Activated CD8-positive, alpha-beta memory T cell treated with anti-CD3 and anti-CD28 coated beads, Interleukin-2, amount 10 ng/mL, durations not matched to agents 7 days and 5 days (primary cell): Measurements from ENCODE around the gene APBA2. TPM values are rescaled to one million over a fixed set of nuclear protein-coding genes. Genes with fewer than 3 reads are reported as not detected.

Experiments used
- ATAC-seq: fragments of 150-1000 bp; cut with Tn5 transposase; one replicate; pipeline ENCODE4 v1.10.0; 2021; ENCODE audit warnings: moderate library complexity
- CTCF ChIA-PET: fragments of 350-600 bp; sonication (Branson Sonifier 250); formaldehyde crosslinking; loops from one replicate; lab custom pipeline; 2021; ENCODE audit warnings: antibody characterized with exemption; lab: Charles Lee
- DNase-seq: peaks from one replicate; pipeline ENCODE4 v3.0.0-alpha.2; 2020
- H3K27ac Mint-ChIP-seq: one replicate; pipeline ENCODE4 v1.8.0; 2021; ENCODE audit warnings: mild to moderate bottlenecking, mixed read lengths
- H3K27me3 Mint-ChIP-seq: one replicate; pipeline ENCODE4 v1.8.0; 2021; ENCODE audit warnings: mixed read lengths
- H3K36me3 Mint-ChIP-seq: one replicate; pipeline ENCODE4 v1.8.0; 2021; ENCODE audit warnings: mild to moderate bottlenecking, mixed read lengths
- H3K4me1 Mint-ChIP-seq: one replicate; pipeline ENCODE4 v1.8.0; 2021; ENCODE audit warnings: mixed read lengths
- H3K4me3 Mint-ChIP-seq: one replicate; pipeline ENCODE4 v1.8.0; 2021; ENCODE audit warnings: mild to moderate bottlenecking, moderate library complexity, mixed read lengths
- H3K9me3 Mint-ChIP-seq: one replicate; pipeline ENCODE4 v1.8.0; 2022; ENCODE audit warnings: low read depth, mixed read lengths
- total RNA-seq, 2 experiments: library from RNA; stranded (reverse); gene quantifications; one replicate each; pipeline ENCODE4 v1.2.3, GENCODE V29; 2021

Gene APBA2
- total RNA-seq, 2 experiments from 2014 or later: 2.6 to 7.9 TPM

DNA sequence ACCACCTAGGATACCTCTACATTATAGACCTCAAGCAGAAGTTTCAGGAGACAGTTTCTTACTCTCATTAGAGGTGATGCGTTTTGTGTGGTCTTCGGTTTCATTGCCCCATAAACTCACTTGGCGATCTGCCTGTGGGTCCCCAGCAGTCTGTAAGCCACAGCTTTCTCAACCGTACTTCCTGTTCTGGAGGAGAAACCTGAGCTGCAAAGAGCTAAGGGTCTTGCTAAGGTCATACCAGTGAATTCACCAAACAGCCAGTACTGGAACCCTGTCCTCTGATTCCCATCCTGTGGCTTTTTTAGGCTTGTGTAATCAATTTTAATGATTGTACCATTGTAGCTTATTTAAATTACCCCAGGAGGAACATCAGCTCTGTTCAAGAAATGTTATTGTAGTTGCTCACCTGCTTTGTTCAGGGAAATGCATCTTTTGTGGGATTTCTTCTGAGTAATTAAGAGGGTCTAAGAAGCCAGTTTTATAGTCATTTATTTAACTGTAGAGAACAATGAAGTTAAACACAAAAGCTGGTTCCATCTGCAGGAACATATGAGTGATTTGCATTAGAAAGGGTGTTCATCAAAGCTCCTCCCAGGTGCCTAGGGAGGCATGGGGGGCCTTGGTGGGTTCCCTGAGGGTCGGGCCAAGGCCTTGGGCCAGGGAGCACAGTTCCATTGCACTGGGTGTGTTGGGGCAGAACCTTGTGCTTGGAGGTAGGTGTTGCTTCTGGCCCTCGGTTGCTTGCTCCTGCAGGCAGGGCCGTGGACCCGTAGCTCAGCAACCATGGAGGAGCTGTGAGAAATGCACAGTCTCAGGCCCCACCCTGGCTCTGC lies 69.6 kb downstream of the APBA2 start:
- DNase-seq (peak; percentile 69), ATAC-seq (peak; percentile 72)
- no peak overlapping the region for H3K4me3 Mint-ChIP-seq
- H3K4me1 Mint-ChIP-seq: peaks cover 35% of the 10 kb centered on the region
- H3K27ac Mint-ChIP-seq: peak overlapping the region; percentile 69
- CTCF ChIA-PET: interaction anchor here (1.4 to 2.8 kb wide), 6 partner anchors 13 to 134 kb away, joined by 3 to 18 read pairs (median 9); no protein-coding TSS in a partner anchor
- H3K36me3 Mint-ChIP-seq: peaks cover 1% of the 10 kb centered on the region
- H3K9me3 Mint-ChIP-seq: no peaks in the 10 kb centered on the region
- H3K27me3 Mint-ChIP-seq: peaks cover 22% of the 10 kb centered on the region

DNA sequence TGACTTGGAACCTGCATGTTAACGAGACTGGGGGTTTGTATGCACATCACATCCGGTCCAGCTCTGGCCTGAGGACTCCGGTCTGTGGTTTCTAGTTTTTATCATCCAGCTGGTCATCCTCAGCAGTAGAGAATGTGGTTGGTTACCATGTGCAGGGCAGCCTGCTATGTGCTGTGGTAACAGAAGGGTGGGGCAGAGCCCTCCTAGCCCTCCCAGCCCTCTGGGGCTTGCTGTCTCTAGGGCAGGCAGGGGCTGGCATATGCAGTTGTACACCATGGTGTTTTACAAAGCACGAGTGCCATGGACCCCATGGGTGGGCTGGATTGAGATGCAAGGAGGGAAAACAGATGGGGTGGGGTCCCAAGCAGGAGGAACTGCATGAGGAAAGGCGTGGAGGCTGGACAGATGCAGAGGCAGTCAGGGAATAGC lies 70.2 kb downstream of the APBA2 start:
- Mint-ChIP-seq H3K9me3 (no peaks in the 10 kb centered on the region), H3K36me3 (peaks cover 1% of the 10 kb centered on the region), H3K4me3 (no peak overlapping the region), H3K27ac (peak overlapping the region; percentile 69), H3K27me3 (peaks cover 20% of the 10 kb centered on the region), H3K4me1 (peaks cover 37% of the 10 kb centered on the region)
- CTCF ChIA-PET: interaction anchor here (1.0 to 2.8 kb wide), 7 partner anchors 13 to 146 kb away, joined by 3 to 18 read pairs (median 6); no protein-coding TSS in a partner anchor
- no peak for DNase-seq
- peak; percentile 34 for ATAC-seq

DNA sequence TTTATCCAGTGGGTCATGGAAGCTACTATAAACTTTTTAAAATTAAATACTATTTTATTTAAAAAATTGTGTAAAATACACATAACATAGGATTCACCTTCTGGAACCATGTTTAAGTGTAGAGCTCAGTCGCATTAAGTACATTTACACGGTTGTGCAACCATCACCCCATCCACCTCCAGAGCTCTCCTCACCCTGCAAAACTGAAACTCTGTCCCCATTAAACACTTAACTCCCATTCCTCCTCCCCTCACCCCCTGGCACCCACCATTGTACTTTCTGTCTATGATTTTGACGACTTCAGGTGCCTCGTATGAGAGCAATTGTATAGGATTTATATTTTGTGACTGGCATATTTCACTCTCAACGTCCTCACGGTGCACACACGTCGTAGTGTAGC lies 70.7 kb downstream of the APBA2 start:
- ATAC-seq: no peak

GRCh38 chr15:28957606-28958498 lies 72.1 kb downstream of the APBA2 start:
- peaks cover 45% of the 10 kb centered on the region for H3K4me1 Mint-ChIP-seq
- no peak for DNase-seq
- no peak overlapping the region for H3K4me3 Mint-ChIP-seq
- no peak for ATAC-seq
- CTCF ChIA-PET: interaction anchor here (0.7 to 2.8 kb wide), 2 partner anchors 17 to 132 kb away, joined by 3 to 12 read pairs; no protein-coding TSS in a partner anchor
- H3K27me3 Mint-ChIP-seq: peaks cover 18% of the 10 kb centered on the region
- peaks cover 1% of the 10 kb centered on the region for H3K36me3 Mint-ChIP-seq
- H3K27ac Mint-ChIP-seq: no peak overlapping the region
- H3K9me3 Mint-ChIP-seq: no peaks in the 10 kb centered on the region

More for the DNA sequence above, 70.7 kb downstream of the APBA2 start:
- H3K36me3 Mint-ChIP-seq: peaks cover 1% of the 10 kb centered on the region
- CTCF ChIA-PET: interaction anchor here (1.0 to 2.8 kb wide), 6 partner anchors 14 to 146 kb away, joined by 4 to 18 read pairs (median 9); no protein-coding TSS in a partner anchor
- peaks cover 18% of the 10 kb centered on the region for H3K27me3 Mint-ChIP-seq
- H3K4me3 Mint-ChIP-seq: no peak overlapping the region
- H3K4me1 Mint-ChIP-seq: peaks cover 41% of the 10 kb centered on the region
- no peaks in the 10 kb centered on the region for H3K9me3 Mint-ChIP-seq
- no peak for DNase-seq
- no peak overlapping the region for H3K27ac Mint-ChIP-seq

DNA sequence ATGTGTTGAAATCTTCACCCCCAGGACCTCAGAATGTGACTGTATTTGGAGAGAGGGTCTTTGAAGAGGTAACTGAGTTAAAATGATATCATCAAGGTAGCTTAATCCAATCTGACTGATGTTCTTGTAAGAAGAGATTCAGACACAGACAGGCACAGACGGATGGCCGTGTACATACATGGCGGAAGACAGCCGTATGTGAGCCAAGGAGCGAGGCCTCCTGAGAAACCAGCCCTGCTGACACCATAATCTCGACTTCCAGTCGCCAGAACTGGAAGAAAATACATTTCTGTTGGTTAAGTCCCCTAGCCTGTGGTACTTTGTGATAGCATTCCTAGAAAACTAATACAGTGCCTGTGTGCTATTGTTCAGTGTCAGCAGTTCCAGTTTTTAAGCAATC lies 73.6 kb downstream of the APBA2 start:
- H3K27ac Mint-ChIP-seq: no peak overlapping the region
- ATAC-seq (no peak), DNase-seq (no peak)
- H3K36me3 Mint-ChIP-seq: peaks cover 2% of the 10 kb centered on the region
- CTCF ChIA-PET: no interaction called here
- H3K27me3 Mint-ChIP-seq: peaks cover 9% of the 10 kb centered on the region
- peaks cover 54% of the 10 kb centered on the region for H3K4me1 Mint-ChIP-seq
- no peaks in the 10 kb centered on the region for H3K9me3 Mint-ChIP-seq
- no peak overlapping the region for H3K4me3 Mint-ChIP-seq

DNA sequence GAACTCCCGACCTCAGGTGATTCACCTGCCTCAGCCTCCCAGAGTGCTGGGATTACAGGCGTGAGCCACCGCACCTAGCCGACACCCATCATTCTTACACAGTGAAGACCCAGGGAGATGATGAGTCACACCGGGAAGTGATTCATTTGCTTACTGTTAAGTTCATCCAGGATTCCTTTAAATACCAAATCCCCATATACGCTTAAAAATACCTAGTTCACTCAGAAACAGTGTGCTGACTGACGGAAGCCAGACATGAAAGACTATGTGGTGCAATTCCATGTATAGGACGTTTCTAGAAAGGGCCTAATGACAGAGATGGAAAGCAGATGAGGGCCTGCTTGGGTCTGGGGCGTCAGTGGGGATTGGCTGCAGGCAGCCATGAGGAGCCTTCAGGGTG lies 75.2 kb downstream of the APBA2 start:
- CTCF ChIA-PET: no interaction called here
- no peak overlapping the region for H3K27ac Mint-ChIP-seq
- no peak for DNase-seq
- H3K36me3 Mint-ChIP-seq: peaks cover 2% of the 10 kb centered on the region
- peaks cover 4% of the 10 kb centered on the region for H3K27me3 Mint-ChIP-seq
- H3K9me3 Mint-ChIP-seq: no peaks in the 10 kb centered on the region
- peaks cover 37% of the 10 kb centered on the region for H3K4me1 Mint-ChIP-seq
- no peak for ATAC-seq
- H3K4me3 Mint-ChIP-seq: no peak overlapping the region

DNA sequence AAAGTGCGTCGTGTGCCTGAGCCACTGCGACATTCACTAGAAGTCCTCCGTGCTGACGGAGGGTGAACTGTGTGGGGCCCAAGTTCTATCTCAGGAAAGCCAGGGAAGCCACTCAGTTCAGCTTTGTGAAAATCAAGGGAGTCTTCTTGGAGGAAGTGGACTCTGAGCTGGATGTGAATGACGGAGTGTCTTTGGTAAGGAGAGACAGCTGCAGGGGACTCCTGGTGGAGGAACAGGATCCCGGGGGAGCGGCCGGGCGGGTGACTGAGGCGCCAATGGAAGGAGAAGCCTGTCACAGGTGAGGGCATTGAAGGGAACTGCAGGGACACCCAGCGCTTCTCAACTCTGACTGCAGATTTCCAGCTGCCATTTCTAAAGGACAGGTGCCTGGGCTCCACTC lies 75.6 kb downstream of the APBA2 start:
- peaks cover 4% of the 10 kb centered on the region for H3K27me3 Mint-ChIP-seq
- H3K27ac Mint-ChIP-seq: no peak overlapping the region
- CTCF ChIA-PET: no interaction called here
- ATAC-seq (no peak), DNase-seq (no peak)
- H3K9me3 Mint-ChIP-seq: no peaks in the 10 kb centered on the region
- peaks cover 35% of the 10 kb centered on the region for H3K4me1 Mint-ChIP-seq
- no peak overlapping the region for H3K4me3 Mint-ChIP-seq
- peaks cover 1% of the 10 kb centered on the region for H3K36me3 Mint-ChIP-seq

- DNase-seq: peak; percentile 56
- CTCF ChIA-PET: interaction anchor here (0.7 to 1.3 kb wide), 4 partner anchors 8 to 127 kb away, joined by 3 read pairs; no protein-coding TSS in a partner anchor
These were observed 77.3 kb downstream of the APBA2 start for GRCh38 chr15:28962851-28963710.

DNA sequence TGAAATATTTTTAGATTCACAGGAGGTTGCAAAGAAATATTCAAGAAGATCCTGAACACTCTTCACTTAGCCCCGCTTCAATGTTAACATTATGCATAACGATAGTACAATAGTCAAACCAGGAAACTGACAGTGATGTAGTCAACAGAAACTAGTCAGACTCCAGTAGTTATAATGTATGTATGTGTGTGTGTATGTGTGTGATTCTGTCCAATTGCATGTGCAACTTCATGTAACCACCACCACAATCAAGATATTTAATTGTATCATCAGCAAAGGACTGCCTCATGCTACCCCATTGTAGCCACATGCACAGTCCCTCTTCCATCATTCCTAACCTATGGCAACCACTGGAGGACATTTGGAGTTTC lies 77.9 kb downstream of the APBA2 start:
- Mint-ChIP-seq H3K36me3 (peaks cover 1% of the 10 kb centered on the region), H3K27ac (peak overlapping the region; percentile 55), H3K4me3 (no peak overlapping the region), H3K27me3 (no peaks in the 10 kb centered on the region), H3K9me3 (no peaks in the 10 kb centered on the region), H3K4me1 (peaks cover 28% of the 10 kb centered on the region)
- no peak for DNase-seq
- CTCF ChIA-PET: interaction anchor here (1.1 to 1.3 kb wide), 2 partner anchors 8 to 126 kb away, joined by 3 read pairs; no protein-coding TSS in a partner anchor
- ATAC-seq: peak; percentile 85

More at GRCh38 chr15:28962851-28963710, 77.3 kb downstream of the APBA2 start:
- H3K4me1 Mint-ChIP-seq: peaks cover 28% of the 10 kb centered on the region
- peaks cover 1% of the 10 kb centered on the region for H3K36me3 Mint-ChIP-seq
- H3K4me3 Mint-ChIP-seq: no peak overlapping the region
- no peaks in the 10 kb centered on the region for H3K9me3 Mint-ChIP-seq
- ATAC-seq: peak; percentile 70
- peak overlapping the region; percentile 55 for H3K27ac Mint-ChIP-seq
- no peaks in the 10 kb centered on the region for H3K27me3 Mint-ChIP-seq

DNA sequence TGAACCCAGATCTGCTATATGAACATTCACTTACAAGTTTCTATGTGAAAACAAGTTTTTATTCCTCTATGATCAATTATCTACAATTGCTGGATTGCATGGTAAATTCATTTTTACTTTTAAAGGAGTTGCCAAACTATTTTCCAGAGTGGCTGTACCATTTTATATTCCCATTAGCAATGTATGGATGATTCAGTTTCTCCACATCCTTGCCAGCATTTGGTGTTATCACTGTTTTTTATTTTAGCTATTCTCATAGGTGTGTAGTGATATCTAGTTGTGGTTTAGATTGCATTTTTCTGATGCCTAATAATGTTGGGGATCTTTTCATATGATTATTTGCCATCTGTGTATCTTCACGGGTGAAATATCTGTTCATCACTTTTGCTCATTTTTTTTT lies 78.3 kb downstream of the APBA2 start:
- H3K4me3 Mint-ChIP-seq: no peak overlapping the region
- H3K36me3 Mint-ChIP-seq: peaks cover 1% of the 10 kb centered on the region
- H3K9me3 Mint-ChIP-seq: no peaks in the 10 kb centered on the region
- CTCF ChIA-PET: interaction anchor here (1.3 kb wide), 1 partner anchor 126 kb away, joined by 3 read pairs; no protein-coding TSS in a partner anchor
- H3K4me1 Mint-ChIP-seq: peaks cover 28% of the 10 kb centered on the region
- no peaks in the 10 kb centered on the region for H3K27me3 Mint-ChIP-seq
- DNase-seq (no peak), ATAC-seq (no peak)
- H3K27ac Mint-ChIP-seq: peak overlapping the region; percentile 18

DNA sequence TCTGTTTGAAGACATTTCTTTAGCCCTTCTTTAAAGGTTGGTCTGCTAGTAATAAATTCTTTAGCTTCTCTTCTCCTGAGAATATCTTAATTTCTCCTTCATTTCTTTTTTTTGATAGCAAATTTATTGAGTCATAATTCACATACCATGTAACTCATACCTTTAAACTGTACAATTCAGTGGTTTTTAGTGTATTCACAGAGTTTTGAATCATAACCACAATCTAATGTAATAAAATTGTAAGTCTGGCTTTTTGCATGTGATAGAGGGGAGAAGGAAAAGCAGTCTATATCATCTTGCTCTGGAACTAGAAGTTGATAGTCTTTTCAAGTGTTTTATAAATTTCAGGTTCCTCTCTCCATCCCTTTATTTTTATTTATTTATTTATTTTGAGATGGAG lies 81.3 kb downstream of the APBA2 start:
- peaks cover 1% of the 10 kb centered on the region for H3K36me3 Mint-ChIP-seq
- DNase-seq (no peak), ATAC-seq (no peak)
- H3K9me3 Mint-ChIP-seq: no peaks in the 10 kb centered on the region
- peaks cover 19% of the 10 kb centered on the region for H3K4me1 Mint-ChIP-seq
- H3K27me3 Mint-ChIP-seq: no peaks in the 10 kb centered on the region
- no peak overlapping the region for H3K4me3 Mint-ChIP-seq
- H3K27ac Mint-ChIP-seq: no peak overlapping the region
- CTCF ChIA-PET: no interaction called here

DNA sequence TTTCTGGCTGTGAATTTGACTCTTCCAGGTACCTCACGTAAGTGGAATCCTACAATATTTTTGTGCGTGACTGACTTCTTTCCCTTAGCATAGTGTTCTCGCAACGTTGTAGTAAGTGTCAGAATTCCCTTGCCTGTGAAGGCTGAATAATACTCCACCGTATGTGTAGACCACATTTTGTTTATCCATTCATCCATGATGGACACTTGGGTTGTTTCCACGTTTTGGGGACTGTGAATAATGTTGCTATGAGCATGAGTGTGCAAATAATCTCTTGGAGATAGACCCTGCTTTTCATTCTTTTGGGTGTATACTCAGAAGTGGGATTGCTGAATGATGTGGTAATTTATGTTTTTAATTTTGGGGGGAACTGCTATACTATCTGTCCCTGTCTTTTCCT lies 82.2 kb downstream of the APBA2 start:
- Mint-ChIP-seq H3K36me3 (peaks cover 1% of the 10 kb centered on the region), H3K27ac (no peak overlapping the region), H3K4me3 (no peak overlapping the region), H3K27me3 (no peaks in the 10 kb centered on the region), H3K9me3 (no peaks in the 10 kb centered on the region), H3K4me1 (peaks cover 16% of the 10 kb centered on the region)
- no peak for DNase-seq
- no peak for ATAC-seq
- CTCF ChIA-PET: interaction anchor here (0.9 kb wide), 1 partner anchor 10 kb away, joined by 3 read pairs; no protein-coding TSS in a partner anchor
